ENCODE measurements around the gene RAB11FIP2.

DNA sequence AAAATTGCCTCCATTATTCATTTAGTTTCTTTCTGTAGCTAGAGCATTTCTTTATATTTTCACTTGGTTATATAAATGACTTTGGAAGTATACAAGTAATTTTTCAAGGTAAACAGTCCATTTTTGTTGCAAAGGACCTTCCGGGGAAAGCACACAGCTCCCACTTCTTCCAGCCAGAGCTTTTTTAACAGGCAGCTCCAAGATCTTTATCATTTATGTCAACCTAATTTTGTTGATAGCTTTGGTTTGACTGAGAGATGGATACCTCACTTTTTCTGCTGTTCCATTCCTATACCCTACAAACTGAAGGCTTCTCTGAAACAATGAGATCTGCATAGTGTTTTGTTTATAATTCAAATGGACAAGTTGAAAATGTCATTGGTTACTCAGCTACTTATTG is 49.3 kb upstream of the RAB11FIP2 start:
- TF ChIP-seq SUZ12 (IDR thresholded peaks at IDR 0.05) (no peak), ARNT (IDR thresholded peaks at IDR 0.05) (no peak), ELF4 (IDR thresholded peaks at IDR 0.05) (no peak), FOXA1 (IDR thresholded peaks at IDR 0.05) (no peak), SP1 (IDR thresholded peaks at IDR 0.05) (no peak), FOXM1 (IDR thresholded peaks at IDR 0.05; ENCODE audit: borderline replicate concordance) (no peak), L3MBTL2 (conservative IDR thresholded peaks at IDR 0.05) (no peak), HDGF (IDR thresholded peaks at IDR 0.05; ENCODE audit: borderline replicate concordance) (no peak), ZNF384 (IDR thresholded peaks at IDR 0.05) (no peak), BHLHE40 (IDR thresholded peaks at IDR 0.05; ENCODE audit: borderline replicate concordance) (no peak)

All from HEK293T (cell line).